Fibroblast of lung (primary cell): ENCODE data around the gene GPR25.

Experiments
- EZH2 ChIP-seq: IDR thresholded peaks from 2 replicates; pipeline ENCODE4 v1.5.1; 2012; ENCODE audit warnings: low read length, control low read depth, mild to moderate bottlenecking; ENCODE audit errors: missing control alignments
- TF ChIP-seq, protein P1 (sequence below), 2 donors: IDR thresholded peaks in 1 of 2; conservative IDR thresholded peaks in 1 of 2; 1 replicate in 1 of 2; 2 replicates in 1 of 2; pipeline ENCODE4 v1.5.1; 2011 to 2012; ENCODE audit warnings: low read length in 2 of 2, control low read depth in 1 of 2, inconsistent platforms in 1 of 2, low read depth in 1 of 2, mild to moderate bottlenecking in 1 of 2

DNA sequence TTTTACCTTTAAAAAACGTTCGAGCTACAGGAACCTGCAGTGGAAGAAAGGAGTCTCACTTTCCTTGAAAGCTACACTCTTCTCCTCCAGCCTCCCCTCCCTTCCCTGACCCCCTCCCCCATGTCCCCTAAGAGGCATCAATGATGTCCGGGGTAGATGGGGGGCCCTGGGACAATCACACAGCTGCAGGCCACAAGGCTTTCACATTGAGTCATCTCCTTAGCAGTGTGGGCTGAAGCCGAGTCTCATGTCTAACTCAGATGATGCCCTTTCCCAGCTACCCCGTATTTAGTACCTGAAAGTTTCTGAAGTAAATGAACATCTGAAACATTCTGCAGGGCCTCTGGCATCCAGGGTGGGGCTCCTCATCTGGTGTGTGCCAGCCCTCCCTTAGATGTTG, 6.3 kb upstream of the GPR25 start:
- TF ChIP-seq, protein P1, sequence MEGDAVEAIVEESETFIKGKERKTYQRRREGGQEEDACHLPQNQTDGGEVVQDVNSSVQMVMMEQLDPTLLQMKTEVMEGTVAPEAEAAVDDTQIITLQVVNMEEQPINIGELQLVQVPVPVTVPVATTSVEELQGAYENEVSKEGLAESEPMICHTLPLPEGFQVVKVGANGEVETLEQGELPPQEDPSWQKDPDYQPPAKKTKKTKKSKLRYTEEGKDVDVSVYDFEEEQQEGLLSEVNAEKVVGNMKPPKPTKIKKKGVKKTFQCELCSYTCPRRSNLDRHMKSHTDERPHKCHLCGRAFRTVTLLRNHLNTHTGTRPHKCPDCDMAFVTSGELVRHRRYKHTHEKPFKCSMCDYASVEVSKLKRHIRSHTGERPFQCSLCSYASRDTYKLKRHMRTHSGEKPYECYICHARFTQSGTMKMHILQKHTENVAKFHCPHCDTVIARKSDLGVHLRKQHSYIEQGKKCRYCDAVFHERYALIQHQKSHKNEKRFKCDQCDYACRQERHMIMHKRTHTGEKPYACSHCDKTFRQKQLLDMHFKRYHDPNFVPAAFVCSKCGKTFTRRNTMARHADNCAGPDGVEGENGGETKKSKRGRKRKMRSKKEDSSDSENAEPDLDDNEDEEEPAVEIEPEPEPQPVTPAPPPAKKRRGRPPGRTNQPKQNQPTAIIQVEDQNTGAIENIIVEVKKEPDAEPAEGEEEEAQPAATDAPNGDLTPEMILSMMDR (conservative IDR thresholded peaks at IDR 0.05 in 1 of 2, IDR thresholded peaks at IDR 0.05 in 1 of 2; ENCODE audit: low read depth in 1 of 2, low read length in 2 of 2), result no peak
- TF ChIP-seq EZH2, result no peak
